CD4-positive, alpha-beta memory T cell (primary cell): ENCODE data around the gene CLMN. TPM values are rescaled to one million over a fixed set of nuclear protein-coding genes. Genes with fewer than 3 reads are reported as not detected.

Source experiments
- CTCF ChIA-PET: fragments of 350-600 bp; sonication (Branson Sonifier 250); formaldehyde crosslinking; loops from one replicate; lab custom pipeline; 2021; ENCODE audit warnings: inconsistent platforms; ENCODE audit not compliant: partially characterized antibody; lab: Charles Lee
- POLR2A ChIA-PET: fragments of 350-600 bp; sonication (Branson Sonifier 250); formaldehyde crosslinking; loops from one replicate; lab custom pipeline; 2021; ENCODE audit not compliant: partially characterized antibody; lab: Charles Lee
- DNase-seq, 5 donors: peaks; one replicate each; pipeline versions ENCODE4 v3.0.0 to v3.0.0-alpha.2; 2020 to 2022; ENCODE audit warnings: mixed read lengths in 1 of 5
- H3K27ac ChIP-seq: one replicate; pipeline ENCODE4 v1.7.0; 2013; ENCODE audit warnings: low read depth, low read length
- H3K27me3 ChIP-seq: 2 replicates; pipeline ENCODE4 v1.7.0; 2013; ENCODE audit warnings: mild to moderate bottlenecking, low read length, moderate library complexity; ENCODE audit not compliant: insufficient read depth
- H3K36me3 ChIP-seq: 2 replicates; pipeline ENCODE4 v1.7.0; 2013; ENCODE audit warnings: mild to moderate bottlenecking, low read length, moderate library complexity; ENCODE audit not compliant: insufficient read depth
- H3K4me1 ChIP-seq: 2 replicates; pipeline ENCODE4 v1.7.0; 2013; ENCODE audit warnings: mild to moderate bottlenecking, low read length, moderate library complexity; ENCODE audit not compliant: insufficient read depth
- H3K4me3 ChIP-seq, 2 donors: one replicate each; pipeline ENCODE4 v1.7.0; 2013; ENCODE audit warnings: low read length in 2 of 2, mild to moderate bottlenecking in 1 of 2
- H3K9me3 ChIP-seq, 2 donors: one replicate each; pipeline ENCODE4 v1.7.0; 2013; ENCODE audit warnings: low read length in 2 of 2, control low read depth in 1 of 2; ENCODE audit not compliant: control insufficient read depth in 1 of 2
- H3K27ac Mint-ChIP-seq, 7 donors: one replicate each; pipeline ENCODE4 v1.8.0; 2020 to 2021; ENCODE audit warnings: mixed read lengths in 7 of 7, mild to moderate bottlenecking in 6 of 7, inconsistent platforms in 3 of 7, moderate library complexity in 3 of 7
- H3K27me3 Mint-ChIP-seq, 2 donors: one replicate each; pipeline ENCODE4 v1.8.0; 2020 to 2021; ENCODE audit warnings: mixed read lengths in 2 of 2
- H3K36me3 Mint-ChIP-seq, 2 donors: one replicate each; pipeline ENCODE4 v1.8.0; 2020 to 2021; ENCODE audit warnings: mixed read lengths in 2 of 2, inconsistent platforms in 1 of 2, mild to moderate bottlenecking in 1 of 2
- H3K4me1 Mint-ChIP-seq, 4 donors: one replicate each; pipeline ENCODE4 v1.8.0; 2020 to 2021; ENCODE audit warnings: mixed read lengths in 4 of 4, mild to moderate bottlenecking in 1 of 4
- H3K4me3 Mint-ChIP-seq, 8 donors: one replicate each; pipeline ENCODE4 v1.8.0; 2020 to 2021; ENCODE audit warnings: mixed read lengths in 8 of 8, mild to moderate bottlenecking in 7 of 8, moderate library complexity in 6 of 8, inconsistent platforms in 3 of 8
- H3K9me3 Mint-ChIP-seq, 8 donors: one replicate each; pipeline ENCODE4 v1.8.0; 2020 to 2021; ENCODE audit warnings: mixed read lengths in 8 of 8, mild to moderate bottlenecking in 5 of 8, inconsistent platforms in 3 of 8, moderate library complexity in 1 of 8
- intact Hi-C: fragments of 100-400 bp; cut with micrococcal nuclease; formaldehyde crosslinking; loops from one replicate; pipeline ENCODE4 v1.15.1; 2023
- polyA plus RNA-seq, 2 donors: library from polyadenylated mRNA; unstranded; fragments of 300-500 nt; fragmentation: Illumina TruSeq; gene quantifications; one replicate each; pipeline ENCODE4 v1.2.3, GENCODE V29; 2021
- total RNA-seq, 2 experiments: library from RNA; stranded (reverse); gene quantifications; one replicate each; pipeline ENCODE4 v1.2.3, GENCODE V29; 2021

Gene CLMN
- total and polyA plus RNA-seq, 4 experiments from 2014 or later: 0.22 to 0.70 (median 0.65) TPM; not detected in 1

GRCh38 chr14:95320955-95321600, 1.4 kb upstream of the CLMN start:
- POLR2A ChIA-PET: no interaction called here
- H3K36me3 Mint-ChIP-seq: no peaks in the 10 kb centered on the region
- DNase-seq: no peak
- peaks cover 4 to 29% of the 10 kb centered on the region in 2 donors for H3K27me3 Mint-ChIP-seq
- peaks cover 0 to 15% (median 7%) of the 10 kb centered on the region in 4 donors for H3K4me1 Mint-ChIP-seq
- H3K9me3 Mint-ChIP-seq: peaks cover 0 to 2% (median 0%) of the 10 kb centered on the region in 8 donors
- Histone ChIP-seq H3K27ac (no peak overlapping the region), H3K9me3 (no peaks in the 10 kb centered on the region), H3K36me3 (no peaks in the 10 kb centered on the region), H3K4me3 (no peak overlapping the region), H3K27me3 (no peaks in the 10 kb centered on the region), H3K4me1 (peaks cover 11% of the 10 kb centered on the region)
- intact Hi-C loops: no loop called here
- H3K27ac Mint-ChIP-seq: peak overlapping the region in 1 of 7 donors; percentile 19
- peak overlapping the region in 7 of 8 donors; percentile 22 to 74 (median 55) for H3K4me3 Mint-ChIP-seq
- CTCF ChIA-PET: no interaction called here

GRCh38 chr14:95320078-95320895, 579 bp upstream of the CLMN start:
- peak overlapping the region; percentile 64 to 79 (median 73) for H3K4me3 Mint-ChIP-seq
- peaks cover 0 to 15% (median 7%) of the 10 kb centered on the region in 4 donors for H3K4me1 Mint-ChIP-seq
- H3K36me3 ChIP-seq: no peaks in the 10 kb centered on the region
- no peaks in the 10 kb centered on the region for H3K27me3 ChIP-seq
- intact Hi-C loops: no loop called here
- H3K27ac Mint-ChIP-seq: no peak overlapping the region
- peaks cover 4 to 29% of the 10 kb centered on the region in 2 donors for H3K27me3 Mint-ChIP-seq
- H3K36me3 Mint-ChIP-seq: no peaks in the 10 kb centered on the region
- no peak overlapping the region for H3K27ac ChIP-seq
- H3K9me3 ChIP-seq: no peaks in the 10 kb centered on the region
- H3K4me3 ChIP-seq: no peak overlapping the region
- CTCF ChIA-PET: no interaction called here
- peaks cover 11% of the 10 kb centered on the region for H3K4me1 ChIP-seq
- peak in 1 of 5 donors; percentile 4 for DNase-seq
- H3K9me3 Mint-ChIP-seq: peaks cover 0 to 2% (median 0%) of the 10 kb centered on the region in 8 donors
- POLR2A ChIA-PET: no interaction called here

- DNase-seq: peak in 2 of 5 donors; percentile 1 to 4
- Histone ChIP-seq H3K4me1 (peaks cover 11% of the 10 kb centered on the region), H3K9me3 (no peaks in the 10 kb centered on the region), H3K36me3 (no peaks in the 10 kb centered on the region), H3K27me3 (no peaks in the 10 kb centered on the region), H3K4me3 (peak overlapping the region in 1 of 2 donors; percentile 63), H3K27ac (no peak overlapping the region)
- Mint-ChIP-seq H3K36me3 (no peaks in the 10 kb centered on the region), H3K27ac (peak overlapping the region in 6 of 7 donors; percentile 20 to 48 (median 28)), H3K4me3 (peak overlapping the region; percentile 73 to 88 (median 82)), H3K4me1 (peaks cover 0 to 15% (median 7%) of the 10 kb centered on the region in 4 donors), H3K27me3 (peaks cover 4 to 33% of the 10 kb centered on the region in 2 donors), H3K9me3 (peaks cover 0 to 2% (median 0%) of the 10 kb centered on the region in 8 donors)
- ChIA-PET CTCF (no interaction called here), POLR2A (interaction anchor here (1.0 kb wide), 1 partner anchor 145 kb away, joined by 3 read pairs; no protein-coding TSS in a partner anchor)
- intact Hi-C loops: no loop called here
Measured at GRCh38 chr14:95318399-95319311, 1.1 kb downstream of the CLMN start.

GRCh38 chr14:95317817-95318343, 1.8 kb downstream of the CLMN start:
- no peak overlapping the region for H3K27ac Mint-ChIP-seq
- H3K27me3 ChIP-seq: no peaks in the 10 kb centered on the region
- no peak for DNase-seq
- POLR2A ChIA-PET: no interaction called here
- H3K4me3 Mint-ChIP-seq: peak overlapping the region in 7 of 8 donors; percentile 16 to 85 (median 70)
- H3K36me3 Mint-ChIP-seq: no peaks in the 10 kb centered on the region
- peaks cover 11% of the 10 kb centered on the region for H3K4me1 ChIP-seq
- intact Hi-C loops: no loop called here
- CTCF ChIA-PET: no interaction called here
- H3K27ac ChIP-seq: no peak overlapping the region
- no peak overlapping the region for H3K4me3 ChIP-seq
- peaks cover 0 to 15% (median 7%) of the 10 kb centered on the region in 4 donors for H3K4me1 Mint-ChIP-seq
- H3K27me3 Mint-ChIP-seq: peaks cover 4 to 33% of the 10 kb centered on the region in 2 donors
- H3K9me3 ChIP-seq: no peaks in the 10 kb centered on the region
- H3K36me3 ChIP-seq: no peaks in the 10 kb centered on the region
- H3K9me3 Mint-ChIP-seq: peaks cover 0 to 3% (median 0%) of the 10 kb centered on the region in 8 donors

DNA sequence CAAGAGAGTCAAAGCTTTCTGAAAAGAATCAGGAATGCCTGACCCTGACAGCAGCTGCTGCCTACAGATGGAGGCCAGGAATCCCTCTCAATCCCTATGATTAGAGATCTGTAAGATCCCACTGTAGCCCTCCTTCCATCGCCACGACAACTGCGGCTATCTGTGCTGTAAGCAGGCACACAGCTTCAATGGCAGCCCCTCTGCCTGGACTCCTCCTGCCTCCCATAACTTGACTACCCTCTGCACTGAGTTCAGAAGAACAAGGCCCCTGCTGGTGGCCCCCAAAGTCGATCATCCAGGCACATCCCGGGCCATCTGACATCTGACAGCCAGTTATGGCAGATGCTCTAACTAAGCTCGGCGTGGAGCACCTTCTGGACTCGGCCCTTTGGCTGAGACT, 2.9 kb downstream of the CLMN start:
- Histone ChIP-seq H3K27ac (no peak overlapping the region), H3K9me3 (no peaks in the 10 kb centered on the region), H3K36me3 (no peaks in the 10 kb centered on the region), H3K4me3 (no peak overlapping the region), H3K4me1 (peaks cover 11% of the 10 kb centered on the region), H3K27me3 (no peaks in the 10 kb centered on the region)
- Mint-ChIP-seq H3K4me1 (peaks cover 0 to 15% (median 7%) of the 10 kb centered on the region in 4 donors), H3K36me3 (no peaks in the 10 kb centered on the region), H3K4me3 (peak overlapping the region in 2 of 8 donors; percentile 29 to 60), H3K27ac (no peak overlapping the region), H3K27me3 (peaks cover 4 to 32% of the 10 kb centered on the region in 2 donors), H3K9me3 (peaks cover 0 to 3% (median 0%) of the 10 kb centered on the region in 8 donors)
- ChIA-PET CTCF (no interaction called here), POLR2A (no interaction called here)
- intact Hi-C loops: no loop called here
- DNase-seq: no peak

DNA sequence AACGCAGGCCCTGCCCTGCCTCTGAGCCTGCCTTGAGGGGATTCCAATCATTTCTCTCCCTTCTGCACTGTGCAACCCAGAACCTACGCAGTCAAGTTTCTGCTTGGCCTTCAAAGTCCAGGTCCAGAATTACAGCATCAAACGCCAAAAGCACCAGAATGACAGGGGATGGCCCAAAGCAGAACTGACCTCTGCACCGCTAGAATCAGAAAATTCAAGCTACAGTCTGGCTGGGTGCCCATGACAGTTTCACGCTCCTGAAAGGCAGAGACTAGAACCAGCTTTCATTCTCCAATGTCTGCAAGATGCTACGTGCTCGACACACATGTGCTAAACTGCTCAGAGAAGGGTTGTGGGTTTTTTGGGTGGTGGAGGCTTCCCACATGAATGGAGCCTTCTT, 4.1 kb downstream of the CLMN start:
- no peak overlapping the region for H3K27ac ChIP-seq
- H3K36me3 Mint-ChIP-seq: no peaks in the 10 kb centered on the region
- no peaks in the 10 kb centered on the region for H3K27me3 ChIP-seq
- H3K4me3 ChIP-seq: no peak overlapping the region
- H3K9me3 ChIP-seq: no peaks in the 10 kb centered on the region
- no peak for DNase-seq
- peaks cover 11% of the 10 kb centered on the region for H3K4me1 ChIP-seq
- intact Hi-C loops: no loop called here
- H3K27me3 Mint-ChIP-seq: peaks cover 4 to 27% of the 10 kb centered on the region in 2 donors
- peaks cover 0 to 15% (median 7%) of the 10 kb centered on the region in 4 donors for H3K4me1 Mint-ChIP-seq
- H3K4me3 Mint-ChIP-seq: no peak overlapping the region
- no peaks in the 10 kb centered on the region for H3K36me3 ChIP-seq
- H3K9me3 Mint-ChIP-seq: peaks cover 0 to 2% (median 0%) of the 10 kb centered on the region in 8 donors
- no peak overlapping the region for H3K27ac Mint-ChIP-seq
- POLR2A ChIA-PET: no interaction called here
- CTCF ChIA-PET: no interaction called here
